HFF-Myc (cell line): ENCODE data around the gene IGHMBP2.

Experiments used
- DNase-seq: peaks from one replicate; pipeline ENCODE4 v3.0.0-alpha.2; 2011; ENCODE audit warnings: low read depth; ENCODE audit errors: extremely low read depth
- H3K4me3 ChIP-seq: replicated peaks from 2 replicates; pipeline ENCODE4 v1.5.1; 2011; ENCODE audit warnings: low read depth, mild to moderate bottlenecking, control low read depth, low read length
- CTCF ChIP-seq: IDR thresholded peaks from 2 replicates; pipeline ENCODE4 v1.5.1; 2012; ENCODE audit warnings: mild to moderate bottlenecking, low read depth, low read length, control low read depth; ENCODE audit errors: missing control alignments

The IGHMBP2 gene

GRCh38 chr11:68900835-68901381, 2.8 kb upstream of the IGHMBP2 start:
- no peak overlapping the region for H3K4me3 ChIP-seq
- no peak for TF ChIP-seq CTCF
- no peak for DNase-seq

- DNase-seq = no peak
- peak overlapping the region; percentile 71 for H3K4me3 ChIP-seq
- TF ChIP-seq CTCF = no peak
These were observed 657 bp downstream of the IGHMBP2 start for GRCh38 chr11:68904248-68904847.

- peak overlapping the region; percentile 71 for H3K4me3 ChIP-seq
- DNase-seq = no peak
- TF ChIP-seq CTCF = no peak
These were observed 2.0 kb downstream of the IGHMBP2 start for GRCh38 chr11:68905421-68906360.

GRCh38 chr11:68908273-68908672, 4.6 kb downstream of the IGHMBP2 start:
- no peak for TF ChIP-seq CTCF
- DNase-seq = no peak
- H3K4me3 ChIP-seq = no peak overlapping the region

- H3K4me3 ChIP-seq = no peak overlapping the region
- no peak for TF ChIP-seq CTCF
- DNase-seq = no peak
These were observed 7.3 kb downstream of the IGHMBP2 start for GRCh38 chr11:68910965-68911364.

- TF ChIP-seq CTCF = no peak
- H3K4me3 ChIP-seq = no peak overlapping the region
These were observed 8.0 kb downstream of the IGHMBP2 start for GRCh38 chr11:68911731-68912130.

More at GRCh38 chr11:68911731-68912130, 8.0 kb downstream of the IGHMBP2 start:
- DNase-seq = no peak
